ENCODE results near the gene PTGFRN. TPM values are rescaled to one million over a fixed set of nuclear protein-coding genes. Genes with fewer than 3 reads are reported as not detected.

PTGFRN gene
- total RNA-seq, 2 experiments from 2014 or later, result 7.6 to 7.9 TPM

- ChIA-PET POLR2A (no interaction called here), CTCF (no interaction called here)
Measured at GRCh38 chr1:117011334-117011733, 101.6 kb downstream of the PTGFRN start.

- POLR2A ChIA-PET, result no interaction called here
- CTCF ChIA-PET, result interaction anchor here (0.9 kb wide), 1 partner anchor 78 kb away, joined by 3 read pairs; no protein-coding TSS in a partner anchor
Measured at GRCh38 chr1:117013309-117013858, 103.7 kb downstream of the PTGFRN start.

GRCh38 chr1:117014209-117014608 lies 104.5 kb downstream of the PTGFRN start:
- POLR2A ChIA-PET, result no interaction called here
- CTCF ChIA-PET, result interaction anchor here (0.5 to 0.9 kb wide), 2 partner anchors 69 to 79 kb away, joined by 3 to 4 read pairs; no protein-coding TSS in a partner anchor

GRCh38 chr1:117015724-117016123 lies 106.0 kb downstream of the PTGFRN start:
- POLR2A ChIA-PET, result no interaction called here
- CTCF ChIA-PET, result no interaction called here

- CTCF ChIA-PET, result interaction anchor here (0.6 kb wide), 1 partner anchor 112 kb away, joined by 3 read pairs; no protein-coding TSS in a partner anchor
- POLR2A ChIA-PET, result no interaction called here
Measured at GRCh38 chr1:117017062-117017461, 107.3 kb downstream of the PTGFRN start.

GRCh38 chr1:117017648-117018047 lies 107.9 kb downstream of the PTGFRN start:
- ChIA-PET POLR2A (no interaction called here), CTCF (interaction anchor here (0.6 kb wide), 1 partner anchor 112 kb away, joined by 3 read pairs; no protein-coding TSS in a partner anchor)

- ChIA-PET POLR2A (no interaction called here), CTCF (no interaction called here)
Measured at GRCh38 chr1:117020526-117021156, 110.9 kb downstream of the PTGFRN start.

GRCh38 chr1:117022114-117022513 lies 112.4 kb downstream of the PTGFRN start:
- ChIA-PET POLR2A (no interaction called here), CTCF (no interaction called here)

- POLR2A ChIA-PET, result no interaction called here
- CTCF ChIA-PET, result no interaction called here
Measured at GRCh38 chr1:117025568-117025967, 115.9 kb downstream of the PTGFRN start.

GRCh38 chr1:117026361-117026760 lies 116.6 kb downstream of the PTGFRN start:
- ChIA-PET POLR2A (no interaction called here), CTCF (no interaction called here)

- CTCF ChIA-PET, result no interaction called here
- POLR2A ChIA-PET, result no interaction called here
Measured at GRCh38 chr1:117029685-117030084, 120.0 kb downstream of the PTGFRN start.

- POLR2A ChIA-PET, result no interaction called here
- CTCF ChIA-PET, result no interaction called here
Measured at GRCh38 chr1:117030271-117030877, 120.7 kb downstream of the PTGFRN start.

- ChIA-PET POLR2A (no interaction called here), CTCF (no interaction called here)
Measured at GRCh38 chr1:117032266-117032665, 122.5 kb downstream of the PTGFRN start.

- POLR2A ChIA-PET, result no interaction called here
- CTCF ChIA-PET, result no interaction called here
Measured at GRCh38 chr1:117032681-117033539, 123.2 kb downstream of the PTGFRN start.

- ChIA-PET POLR2A (no interaction called here), CTCF (no interaction called here)
Measured at GRCh38 chr1:117033772-117034171, 124.1 kb downstream of the PTGFRN start.

GRCh38 chr1:117034791-117035290 lies 125.1 kb downstream of the PTGFRN start:
- POLR2A ChIA-PET, result no interaction called here
- CTCF ChIA-PET, result no interaction called here

GRCh38 chr1:117036018-117036461 lies 126.3 kb downstream of the PTGFRN start:
- ChIA-PET POLR2A (no interaction called here), CTCF (no interaction called here)

GRCh38 chr1:117037802-117038201 lies 128.1 kb downstream of the PTGFRN start:
- CTCF ChIA-PET, result no interaction called here

GRCh38 chr1:117038236-117038635 lies 128.5 kb downstream of the PTGFRN start:
- ChIA-PET CTCF (no interaction called here), POLR2A (no interaction called here)

More at GRCh38 chr1:117037802-117038201, 128.1 kb downstream of the PTGFRN start:
- POLR2A ChIA-PET, result no interaction called here

All from activated CD8-positive, alpha-beta memory T cell treated with anti-CD3 and anti-CD28 coated beads for 36 hours (primary cell).